ENCODE results near the gene ACSS3.
"Not testable (repeated sequence)": the region's sequence is repeated elsewhere in the genome, so short reads cannot be mapped to it uniquely, and the experiment has no call there.

The ACSS3 gene

DNA sequence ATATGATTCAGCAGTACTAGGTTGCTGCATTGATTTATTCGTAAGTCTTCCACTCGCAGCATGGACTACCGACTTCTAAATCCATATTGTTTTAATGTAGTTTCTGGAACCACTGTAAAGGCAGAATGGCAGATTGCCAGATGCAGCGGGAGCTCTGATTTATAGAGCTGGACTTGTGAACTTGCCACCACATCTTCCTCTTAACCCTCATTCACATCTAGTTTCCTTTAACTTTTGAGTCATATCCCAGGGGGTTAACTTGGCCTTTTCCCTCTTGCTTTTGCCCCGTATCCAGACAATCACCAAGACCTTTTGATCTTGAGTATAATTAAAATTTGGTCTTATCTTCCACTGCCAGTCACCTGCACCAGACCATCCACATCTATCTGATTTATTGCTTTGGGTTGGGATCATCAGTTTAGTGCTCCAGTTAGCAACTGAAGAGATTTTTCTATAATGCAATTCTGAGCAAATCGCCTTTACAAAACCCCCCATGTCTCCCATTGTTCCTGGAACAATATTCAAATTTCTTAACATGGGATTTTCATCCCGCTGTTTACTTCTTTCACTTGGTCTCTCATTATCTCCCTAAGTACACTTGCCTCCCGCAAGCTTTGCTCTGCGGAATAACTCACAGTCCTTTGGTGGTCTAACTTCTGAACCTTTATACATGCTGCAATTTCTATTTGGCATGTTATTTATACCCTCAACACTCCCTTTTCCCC lies 130.5 kb downstream of the ACSS3 start:
- no peaks in the 10 kb centered on the region for H3K27me3 ChIP-seq (ENCODE audit: insufficient read depth, low read depth)
- no peak overlapping the region for H3K4me2 ChIP-seq
- no peaks in the 10 kb centered on the region for H4K20me1 ChIP-seq (ENCODE audit: insufficient read depth)
- no peaks in the 10 kb centered on the region for H3K4me1 ChIP-seq (ENCODE audit: low read depth, poor library complexity, severe bottlenecking)
- no peaks in the 10 kb centered on the region for H3K79me2 ChIP-seq (ENCODE audit: insufficient read depth, low read depth)
- H3K27ac ChIP-seq = no peak overlapping the region
- H3K4me3 ChIP-seq (IDR thresholded peaks at IDR 0.05; ENCODE audit: insufficient read depth, low read depth, low read length) = no peak overlapping the region
- H2AFZ ChIP-seq (ENCODE audit: low read depth) = no peak overlapping the region
- no peak overlapping the region for H3K9ac ChIP-seq
- TF ChIP-seq CTCF (conservative IDR thresholded peaks at IDR 0.05; ENCODE audit: low read depth, low read length) = no peak
- H3K36me3 ChIP-seq (ENCODE audit: insufficient read depth) = no peaks in the 10 kb centered on the region

DNA sequence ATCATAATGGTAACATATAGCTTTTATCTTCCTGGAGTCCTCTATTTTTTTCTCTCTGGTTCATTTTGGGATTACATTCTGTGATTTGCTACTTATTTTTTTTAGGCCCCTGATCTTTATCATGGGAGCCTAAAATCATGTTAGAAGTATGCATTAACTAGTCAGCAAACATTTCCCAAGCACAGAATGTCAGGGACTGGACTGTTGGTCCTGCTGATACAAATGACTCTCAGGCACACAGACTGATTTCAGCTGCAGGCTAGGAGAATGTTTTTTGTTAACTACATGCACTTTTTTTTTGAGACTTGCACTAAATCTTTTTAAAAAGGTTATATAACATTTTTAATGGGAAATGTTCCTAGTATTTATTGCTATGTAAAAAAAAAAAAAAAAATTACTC lies 131.1 kb downstream of the ACSS3 start:
- TF ChIP-seq CTCF (conservative IDR thresholded peaks at IDR 0.05; ENCODE audit: low read depth, low read length) = no peak
- Histone ChIP-seq H3K4me3 (IDR thresholded peaks at IDR 0.05; ENCODE audit: insufficient read depth, low read depth, low read length) (no peak overlapping the region), H3K36me3 (ENCODE audit: insufficient read depth) (no peaks in the 10 kb centered on the region), H3K27me3 (ENCODE audit: insufficient read depth, low read depth) (no peaks in the 10 kb centered on the region), H4K20me1 (ENCODE audit: insufficient read depth) (no peaks in the 10 kb centered on the region), H3K79me2 (ENCODE audit: insufficient read depth, low read depth) (no peaks in the 10 kb centered on the region), H3K9ac (no peak overlapping the region), H3K4me2 (no peak overlapping the region), H3K4me1 (ENCODE audit: low read depth, poor library complexity, severe bottlenecking) (no peaks in the 10 kb centered on the region), H2AFZ (ENCODE audit: low read depth) (no peak overlapping the region), H3K27ac (no peak overlapping the region)

DNA sequence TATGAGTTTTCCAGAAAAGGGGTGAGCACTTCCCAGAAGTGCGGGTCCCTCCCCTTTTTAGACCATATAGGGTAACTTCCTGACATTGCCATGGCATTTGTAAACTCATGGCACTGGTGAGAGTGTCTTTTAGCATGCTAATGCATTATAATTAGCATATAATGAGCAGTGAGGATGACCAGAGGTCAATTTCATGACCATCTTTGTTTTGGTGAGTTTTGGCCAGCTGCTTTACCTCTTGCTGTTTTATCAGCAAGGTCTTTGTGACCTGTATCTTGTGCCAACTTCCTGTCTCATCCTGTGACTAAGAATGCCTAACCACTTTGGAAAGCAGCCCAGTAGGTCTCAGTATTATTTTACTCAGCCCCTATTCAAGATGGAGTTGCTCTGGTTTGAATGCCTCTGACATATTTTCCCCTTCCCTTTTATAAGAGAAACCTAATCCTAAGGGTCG lies 131.9 kb downstream of the ACSS3 start:
- not testable (repeated sequence) for H4K20me1 ChIP-seq (ENCODE audit: insufficient read depth); H3K27me3 ChIP-seq (ENCODE audit: insufficient read depth, low read depth); H3K4me2 ChIP-seq; H3K4me3 ChIP-seq (IDR thresholded peaks at IDR 0.05; ENCODE audit: insufficient read depth, low read depth, low read length); H3K36me3 ChIP-seq (ENCODE audit: insufficient read depth); H3K79me2 ChIP-seq (ENCODE audit: insufficient read depth, low read depth); H2AFZ ChIP-seq (ENCODE audit: low read depth); H3K4me1 ChIP-seq (ENCODE audit: low read depth, poor library complexity, severe bottlenecking); H3K27ac ChIP-seq; H3K9ac ChIP-seq

- no peak overlapping the region for H2AFZ ChIP-seq (ENCODE audit: low read depth)
- H3K27me3 ChIP-seq (ENCODE audit: insufficient read depth, low read depth) = no peaks in the 10 kb centered on the region
- H3K79me2 ChIP-seq (ENCODE audit: insufficient read depth, low read depth) = no peaks in the 10 kb centered on the region
- H3K9ac ChIP-seq = no peak overlapping the region
- no peak for TF ChIP-seq CTCF (conservative IDR thresholded peaks at IDR 0.05; ENCODE audit: low read depth, low read length)
- H3K4me3 ChIP-seq (IDR thresholded peaks at IDR 0.05; ENCODE audit: insufficient read depth, low read depth, low read length) = no peak overlapping the region
- H3K4me2 ChIP-seq = no peak overlapping the region
- no peaks in the 10 kb centered on the region for H4K20me1 ChIP-seq (ENCODE audit: insufficient read depth)
- no peaks in the 10 kb centered on the region for H3K4me1 ChIP-seq (ENCODE audit: low read depth, poor library complexity, severe bottlenecking)
- no peak overlapping the region for H3K27ac ChIP-seq
- H3K36me3 ChIP-seq (ENCODE audit: insufficient read depth) = no peaks in the 10 kb centered on the region
Observed at GRCh38 chr12:81211306-81211705, 133.4 kb downstream of the ACSS3 start.

GRCh38 chr12:81212996-81213696 lies 135.3 kb downstream of the ACSS3 start:
- H3K4me1 ChIP-seq (ENCODE audit: low read depth, poor library complexity, severe bottlenecking) = no peaks in the 10 kb centered on the region

More at GRCh38 chr12:81212996-81213696, 135.3 kb downstream of the ACSS3 start:
- TF ChIP-seq CTCF (conservative IDR thresholded peaks at IDR 0.05; ENCODE audit: low read depth, low read length) = no peak
- no peak overlapping the region for H3K4me3 ChIP-seq (IDR thresholded peaks at IDR 0.05; ENCODE audit: insufficient read depth, low read depth, low read length)
- no peaks in the 10 kb centered on the region for H3K79me2 ChIP-seq (ENCODE audit: insufficient read depth, low read depth)
- H2AFZ ChIP-seq (ENCODE audit: low read depth) = no peak overlapping the region
- no peaks in the 10 kb centered on the region for H4K20me1 ChIP-seq (ENCODE audit: insufficient read depth)
- no peaks in the 10 kb centered on the region for H3K36me3 ChIP-seq (ENCODE audit: insufficient read depth)
- no peaks in the 10 kb centered on the region for H3K27me3 ChIP-seq (ENCODE audit: insufficient read depth, low read depth)
- H3K27ac ChIP-seq = no peak overlapping the region
- H3K4me2 ChIP-seq = no peak overlapping the region
- no peak overlapping the region for H3K9ac ChIP-seq
